Tibial nerve (tissue), 4 donors: ENCODE data around the gene HERC6. TPM values are rescaled to one million over a fixed set of nuclear protein-coding genes. Genes with fewer than 3 reads are reported as not detected.

Source experiments
- DNase-seq, 2 donors: peaks; one replicate each; pipeline ENCODE4 v3.0.0-alpha.2; 2019; ENCODE audit warnings: low spot score in 2 of 2
- H3K27ac ChIP-seq, 4 donors: fragments of 200-600 bp; sonication (generic) in 3 of 4; one replicate each; pipeline ENCODE4 v1.5.1; 2017 to 2019; ENCODE audit warnings: mild to moderate bottlenecking in 1 of 4
- H3K27me3 ChIP-seq, 2 donors: fragments of 200-600 bp; sonication (generic) in 1 of 2; one replicate each; pipeline versions ENCODE4 v1.5.1 to v1.6.0; 2017 to 2019
- H3K36me3 ChIP-seq, 3 donors: fragments of 200-600 bp; sonication (generic); one replicate each; pipeline ENCODE4 v1.5.1; 2018 to 2019
- H3K4me1 ChIP-seq, 4 donors: fragments of 200-600 bp; sonication (generic) in 3 of 4; one replicate each; pipeline ENCODE4 v1.5.1; 2017 to 2019
- H3K4me3 ChIP-seq, 4 donors: fragments of 200-600 bp; sonication (generic) in 3 of 4; one replicate each; pipeline ENCODE4 v1.5.1; 2017 to 2019; ENCODE audit warnings: mild to moderate bottlenecking in 1 of 4, moderate library complexity in 1 of 4
- H3K9me3 ChIP-seq, 4 donors: fragments of 200-600 bp; sonication (generic) in 3 of 4; one replicate each; pipeline ENCODE4 v1.5.1; 2017 to 2019
- EP300 ChIP-seq, 2 donors: sonication (generic); formaldehyde crosslinking; IDR thresholded peaks; one replicate each; pipeline ENCODE4 v1.6.1; 2017; ENCODE audit warnings: antibody characterized with exemption in 2 of 2, mild to moderate bottlenecking in 1 of 2
- POLR2A ChIP-seq, 2 donors: fragments of 450-650 bp; IDR thresholded peaks; one replicate each; pipeline ENCODE4 v1.6.1; 2017; ENCODE audit warnings: antibody characterized with exemption in 2 of 2, mild to moderate bottlenecking in 2 of 2, moderate library complexity in 2 of 2
- WGBS, 2 donors: methylation state at CpG; one replicate each; pipeline ENCODE4 v1.1.5; 2018; 5-methylcytosine and 5-hydroxymethylcytosine counted together
- total RNA-seq, 4 donors: library from RNA; depleted of rRNA; stranded (reverse); fragments of >200 nt; gene quantifications; one replicate each; pipeline ENCODE4 v1.1.0, GENCODE V29; 2016
- TF ChIP-seq, protein P1 (sequence below), 5 experiments: fragments of 200-600 bp in 3 of 5; fragments of 450-650 bp in 2 of 5; sonication (generic) in 3 of 5; IDR thresholded peaks; one replicate each; pipeline ENCODE4 v1.5.1; 2016 to 2019; ENCODE audit warnings: antibody characterized with exemption in 5 of 5, mild to moderate bottlenecking in 3 of 5, moderate library complexity in 2 of 5

Gene HERC6
- total RNA-seq, 4 donors from 2014 or later: 6.0 to 19.2 (median 13.2) TPM

DNA sequence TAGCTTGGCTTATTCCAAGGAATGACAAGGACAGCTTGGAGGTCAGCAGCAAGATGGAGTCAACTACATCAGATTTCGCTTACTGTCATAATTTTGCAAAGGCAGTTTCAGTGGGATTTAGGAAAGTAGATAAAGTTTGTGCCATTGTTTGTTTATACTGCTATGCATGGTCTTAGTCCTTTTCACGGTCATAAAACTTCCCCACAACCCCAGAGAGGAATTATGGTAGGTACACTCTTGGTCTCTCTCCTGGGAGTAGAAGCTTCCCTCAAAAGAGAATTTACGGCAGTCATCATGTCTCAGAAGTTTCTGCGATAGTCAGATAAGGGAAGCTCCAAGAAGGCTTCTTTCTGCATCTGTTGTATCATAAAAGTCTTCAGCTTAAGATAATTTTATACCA is 27.9 kb upstream of the HERC6 start:
- Histone ChIP-seq H3K4me1 (no peaks in the 10 kb centered on the region), H3K4me3 (no peak overlapping the region), H3K27me3 (no peaks in the 10 kb centered on the region), H3K27ac (no peak overlapping the region), H3K9me3 (peaks cover 0 to 11% (median 3%) of the 10 kb centered on the region in 4 donors), H3K36me3 (no peaks in the 10 kb centered on the region)
- WGBS, 2 donors: 80 to 88% methylated on average over 4 of the region's 4 CpGs
- DNase-seq: no peak
- TF ChIP-seq POLR2A (IDR thresholded peaks at IDR 0.05) (no peak), EP300 (IDR thresholded peaks at IDR 0.05) (no peak)
- TF ChIP-seq, protein P1, sequence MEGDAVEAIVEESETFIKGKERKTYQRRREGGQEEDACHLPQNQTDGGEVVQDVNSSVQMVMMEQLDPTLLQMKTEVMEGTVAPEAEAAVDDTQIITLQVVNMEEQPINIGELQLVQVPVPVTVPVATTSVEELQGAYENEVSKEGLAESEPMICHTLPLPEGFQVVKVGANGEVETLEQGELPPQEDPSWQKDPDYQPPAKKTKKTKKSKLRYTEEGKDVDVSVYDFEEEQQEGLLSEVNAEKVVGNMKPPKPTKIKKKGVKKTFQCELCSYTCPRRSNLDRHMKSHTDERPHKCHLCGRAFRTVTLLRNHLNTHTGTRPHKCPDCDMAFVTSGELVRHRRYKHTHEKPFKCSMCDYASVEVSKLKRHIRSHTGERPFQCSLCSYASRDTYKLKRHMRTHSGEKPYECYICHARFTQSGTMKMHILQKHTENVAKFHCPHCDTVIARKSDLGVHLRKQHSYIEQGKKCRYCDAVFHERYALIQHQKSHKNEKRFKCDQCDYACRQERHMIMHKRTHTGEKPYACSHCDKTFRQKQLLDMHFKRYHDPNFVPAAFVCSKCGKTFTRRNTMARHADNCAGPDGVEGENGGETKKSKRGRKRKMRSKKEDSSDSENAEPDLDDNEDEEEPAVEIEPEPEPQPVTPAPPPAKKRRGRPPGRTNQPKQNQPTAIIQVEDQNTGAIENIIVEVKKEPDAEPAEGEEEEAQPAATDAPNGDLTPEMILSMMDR (IDR thresholded peaks at IDR 0.05): no peak

DNA sequence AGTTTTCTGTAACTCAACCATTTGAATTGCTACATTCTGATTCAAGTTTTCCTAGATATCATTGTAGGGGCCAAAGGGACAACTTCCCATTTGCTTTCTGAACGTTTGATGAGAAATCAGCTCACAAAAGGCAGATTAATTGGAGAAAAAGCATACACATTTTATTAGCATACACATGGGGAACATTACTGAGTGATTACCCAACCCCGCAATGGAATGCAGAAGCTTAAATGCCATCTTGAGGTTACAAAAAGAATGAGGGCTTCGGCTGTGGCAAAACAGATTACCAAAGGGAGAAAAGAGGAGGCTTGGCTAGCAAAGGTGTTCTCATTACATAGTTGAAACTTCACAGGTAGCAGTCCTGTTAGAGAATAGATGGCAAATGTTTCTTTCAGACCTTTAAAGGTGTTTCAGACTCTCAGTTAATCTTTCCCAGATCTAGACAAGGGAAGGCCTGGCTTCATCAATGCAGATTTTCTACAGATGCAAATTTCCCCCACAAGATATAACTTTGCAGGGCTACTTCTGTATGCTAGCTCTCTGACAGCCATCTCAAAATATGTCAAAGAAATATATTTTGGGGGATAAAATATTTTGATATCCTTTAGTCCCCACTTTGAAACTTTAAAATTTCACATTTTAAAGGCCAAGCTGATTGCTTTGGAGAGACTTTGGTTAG is 26.5 kb upstream of the HERC6 start:
- H3K4me1 ChIP-seq: no peaks in the 10 kb centered on the region
- no peak overlapping the region for H3K4me3 ChIP-seq
- WGBS, 2 donors: 41 to 43% methylated on average over 3 of the region's 3 CpGs
- no peaks in the 10 kb centered on the region for H3K27me3 ChIP-seq
- TF ChIP-seq EP300 (IDR thresholded peaks at IDR 0.05): no peak
- TF ChIP-seq, protein P1 (IDR thresholded peaks at IDR 0.05): no peak
- TF ChIP-seq POLR2A (IDR thresholded peaks at IDR 0.05): no peak
- no peak for DNase-seq
- H3K36me3 ChIP-seq: no peaks in the 10 kb centered on the region
- H3K9me3 ChIP-seq: peaks cover 0 to 11% (median 3%) of the 10 kb centered on the region in 4 donors
- H3K27ac ChIP-seq: no peak overlapping the region

GRCh38 chr4:88353324-88353723 is 25.3 kb upstream of the HERC6 start:
- no peak for TF ChIP-seq POLR2A (IDR thresholded peaks at IDR 0.05)
- TF ChIP-seq, protein P1 (IDR thresholded peaks at IDR 0.05): no peak
- no peak for TF ChIP-seq EP300 (IDR thresholded peaks at IDR 0.05)
- no peak overlapping the region for H3K4me3 ChIP-seq
- no peaks in the 10 kb centered on the region for H3K27me3 ChIP-seq
- DNase-seq: no peak
- no peaks in the 10 kb centered on the region for H3K36me3 ChIP-seq
- no peak overlapping the region for H3K27ac ChIP-seq
- no peaks in the 10 kb centered on the region for H3K4me1 ChIP-seq
- H3K9me3 ChIP-seq: peaks cover 0 to 11% (median 3%) of the 10 kb centered on the region in 4 donors

GRCh38 chr4:88356771-88357170 is 21.9 kb upstream of the HERC6 start:
- Histone ChIP-seq H3K27me3 (no peaks in the 10 kb centered on the region), H3K36me3 (no peaks in the 10 kb centered on the region), H3K4me1 (no peaks in the 10 kb centered on the region), H3K9me3 (peaks cover 0 to 11% (median 3%) of the 10 kb centered on the region in 4 donors), H3K4me3 (no peak overlapping the region), H3K27ac (no peak overlapping the region)
- no peak for DNase-seq
- TF ChIP-seq EP300 (IDR thresholded peaks at IDR 0.05): no peak

DNA sequence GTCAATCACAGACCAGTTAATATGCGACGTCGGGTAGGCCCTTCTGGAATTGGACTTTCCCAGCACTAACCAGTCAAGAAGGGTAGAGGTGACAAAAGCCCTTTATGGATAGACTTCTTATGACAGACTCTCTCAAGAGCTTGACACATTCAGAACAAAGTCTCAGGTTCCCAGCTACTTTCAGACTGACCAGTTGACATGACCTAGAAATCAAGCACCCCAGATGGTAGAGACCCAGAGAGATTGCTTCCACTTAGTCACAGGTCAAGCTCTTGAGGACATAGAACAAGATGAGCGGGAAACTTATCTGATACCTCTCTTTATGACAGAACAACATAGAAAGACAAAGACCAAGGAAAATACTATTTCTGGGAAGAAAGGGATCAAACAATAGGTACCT is 21.4 kb upstream of the HERC6 start:
- H3K4me1 ChIP-seq: no peaks in the 10 kb centered on the region
- TF ChIP-seq POLR2A (IDR thresholded peaks at IDR 0.05) (no peak), EP300 (IDR thresholded peaks at IDR 0.05) (no peak)
- TF ChIP-seq, protein P1 (IDR thresholded peaks at IDR 0.05): no peak
- H3K27ac ChIP-seq: no peak overlapping the region
- WGBS, 2 donors: 96 to 97% methylated on average over 4 of the region's 4 CpGs
- DNase-seq: no peak
- H3K9me3 ChIP-seq: peaks cover 0 to 11% (median 3%) of the 10 kb centered on the region in 4 donors
- H3K36me3 ChIP-seq: no peaks in the 10 kb centered on the region
- H3K27me3 ChIP-seq: no peaks in the 10 kb centered on the region
- H3K4me3 ChIP-seq: no peak overlapping the region
